ENCODE measurements around the gene KLHL12.

DNA sequence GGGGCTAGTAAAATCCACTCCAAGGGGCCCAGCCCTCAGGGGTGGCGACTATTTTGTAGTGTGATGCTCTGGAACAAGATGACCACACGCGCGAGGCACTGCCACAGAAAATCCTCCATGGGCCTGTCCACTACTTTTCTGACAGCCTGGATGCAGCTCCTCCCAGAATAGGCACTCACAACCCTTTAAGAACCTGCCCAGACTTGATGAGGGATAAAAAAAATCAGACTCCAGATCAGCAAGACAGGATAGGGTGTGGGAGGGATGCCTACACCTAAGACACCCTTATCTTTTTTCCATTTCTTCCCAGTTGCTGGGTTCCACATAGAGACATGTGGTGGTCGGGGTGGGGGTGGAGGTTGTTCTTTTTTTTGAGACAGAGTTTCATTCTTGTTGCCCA is 82.8 kb downstream of the KLHL12 start:
- TF ChIP-seq, protein P1, sequence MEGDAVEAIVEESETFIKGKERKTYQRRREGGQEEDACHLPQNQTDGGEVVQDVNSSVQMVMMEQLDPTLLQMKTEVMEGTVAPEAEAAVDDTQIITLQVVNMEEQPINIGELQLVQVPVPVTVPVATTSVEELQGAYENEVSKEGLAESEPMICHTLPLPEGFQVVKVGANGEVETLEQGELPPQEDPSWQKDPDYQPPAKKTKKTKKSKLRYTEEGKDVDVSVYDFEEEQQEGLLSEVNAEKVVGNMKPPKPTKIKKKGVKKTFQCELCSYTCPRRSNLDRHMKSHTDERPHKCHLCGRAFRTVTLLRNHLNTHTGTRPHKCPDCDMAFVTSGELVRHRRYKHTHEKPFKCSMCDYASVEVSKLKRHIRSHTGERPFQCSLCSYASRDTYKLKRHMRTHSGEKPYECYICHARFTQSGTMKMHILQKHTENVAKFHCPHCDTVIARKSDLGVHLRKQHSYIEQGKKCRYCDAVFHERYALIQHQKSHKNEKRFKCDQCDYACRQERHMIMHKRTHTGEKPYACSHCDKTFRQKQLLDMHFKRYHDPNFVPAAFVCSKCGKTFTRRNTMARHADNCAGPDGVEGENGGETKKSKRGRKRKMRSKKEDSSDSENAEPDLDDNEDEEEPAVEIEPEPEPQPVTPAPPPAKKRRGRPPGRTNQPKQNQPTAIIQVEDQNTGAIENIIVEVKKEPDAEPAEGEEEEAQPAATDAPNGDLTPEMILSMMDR (IDR thresholded peaks at IDR 0.05; ENCODE audit: low read depth, low read length, poor library complexity, severe bottlenecking): no peak
- no peak for TF ChIP-seq EZH2phosphoT487 (IDR thresholded peaks at IDR 0.05; ENCODE audit: borderline replicate concordance, low read length)

Measured in DOHH2 (cell line).